Measurements from ENCODE around the gene P3H3.

DNA sequence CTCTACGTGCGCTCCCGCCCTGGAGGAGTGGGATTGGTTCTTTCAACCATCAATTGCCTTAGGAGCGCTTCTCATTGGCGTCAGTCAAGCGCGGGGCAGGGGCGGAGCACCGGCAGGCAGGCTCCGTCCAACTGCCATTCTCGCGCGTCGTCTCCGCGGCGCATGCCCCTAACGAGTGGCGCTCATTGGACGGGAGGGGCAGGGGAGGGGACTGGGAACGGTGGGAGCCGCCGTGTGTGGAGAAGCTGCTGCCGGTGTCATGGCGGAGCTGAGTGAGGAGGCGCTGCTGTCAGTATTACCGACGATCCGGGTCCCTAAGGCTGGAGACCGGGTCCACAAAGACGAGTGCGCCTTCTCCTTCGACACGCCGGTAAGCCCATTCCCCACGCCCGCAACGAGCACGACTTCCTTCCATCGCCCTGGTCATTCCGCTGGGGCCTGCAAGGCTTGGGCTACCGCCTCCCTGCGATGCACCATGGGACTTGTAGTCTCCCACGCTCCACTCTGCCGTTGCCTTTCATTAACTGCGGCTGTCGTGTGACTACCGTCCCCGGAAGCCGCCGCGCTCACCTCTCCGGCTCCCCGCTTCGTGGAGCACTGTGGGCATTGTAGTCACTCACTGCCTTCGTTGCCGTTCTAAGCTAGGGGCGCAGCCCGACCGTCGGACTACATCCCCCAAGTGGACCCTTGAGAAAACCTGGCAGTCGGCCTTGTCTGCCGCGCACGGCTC, 23.9 kb downstream of the P3H3 start, which contains the start of gene USP5:
- TF ChIP-seq, protein P1, sequence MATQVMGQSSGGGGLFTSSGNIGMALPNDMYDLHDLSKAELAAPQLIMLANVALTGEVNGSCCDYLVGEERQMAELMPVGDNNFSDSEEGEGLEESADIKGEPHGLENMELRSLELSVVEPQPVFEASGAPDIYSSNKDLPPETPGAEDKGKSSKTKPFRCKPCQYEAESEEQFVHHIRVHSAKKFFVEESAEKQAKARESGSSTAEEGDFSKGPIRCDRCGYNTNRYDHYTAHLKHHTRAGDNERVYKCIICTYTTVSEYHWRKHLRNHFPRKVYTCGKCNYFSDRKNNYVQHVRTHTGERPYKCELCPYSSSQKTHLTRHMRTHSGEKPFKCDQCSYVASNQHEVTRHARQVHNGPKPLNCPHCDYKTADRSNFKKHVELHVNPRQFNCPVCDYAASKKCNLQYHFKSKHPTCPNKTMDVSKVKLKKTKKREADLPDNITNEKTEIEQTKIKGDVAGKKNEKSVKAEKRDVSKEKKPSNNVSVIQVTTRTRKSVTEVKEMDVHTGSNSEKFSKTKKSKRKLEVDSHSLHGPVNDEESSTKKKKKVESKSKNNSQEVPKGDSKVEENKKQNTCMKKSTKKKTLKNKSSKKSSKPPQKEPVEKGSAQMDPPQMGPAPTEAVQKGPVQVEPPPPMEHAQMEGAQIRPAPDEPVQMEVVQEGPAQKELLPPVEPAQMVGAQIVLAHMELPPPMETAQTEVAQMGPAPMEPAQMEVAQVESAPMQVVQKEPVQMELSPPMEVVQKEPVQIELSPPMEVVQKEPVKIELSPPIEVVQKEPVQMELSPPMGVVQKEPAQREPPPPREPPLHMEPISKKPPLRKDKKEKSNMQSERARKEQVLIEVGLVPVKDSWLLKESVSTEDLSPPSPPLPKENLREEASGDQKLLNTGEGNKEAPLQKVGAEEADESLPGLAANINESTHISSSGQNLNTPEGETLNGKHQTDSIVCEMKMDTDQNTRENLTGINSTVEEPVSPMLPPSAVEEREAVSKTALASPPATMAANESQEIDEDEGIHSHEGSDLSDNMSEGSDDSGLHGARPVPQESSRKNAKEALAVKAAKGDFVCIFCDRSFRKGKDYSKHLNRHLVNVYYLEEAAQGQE (IDR thresholded peaks at IDR 0.05; ENCODE audit: unreplicated experiment) = no peak
- TF ChIP-seq EZH2 (IDR thresholded peaks at IDR 0.05; ENCODE audit: low read depth, unreplicated experiment) (no peak), NANOG (IDR thresholded peaks at IDR 0.05; ENCODE audit: borderline replicate concordance) (no peak), CREB1 (CRISPR knock-in tag; IDR thresholded peaks at IDR 0.05; ENCODE audit: low read depth) (peak; percentile 83), POLR2AphosphoS5 (IDR thresholded peaks at IDR 0.05; ENCODE audit: low read depth) (peak; percentile 77)
- TF ChIP-seq, protein P2, sequence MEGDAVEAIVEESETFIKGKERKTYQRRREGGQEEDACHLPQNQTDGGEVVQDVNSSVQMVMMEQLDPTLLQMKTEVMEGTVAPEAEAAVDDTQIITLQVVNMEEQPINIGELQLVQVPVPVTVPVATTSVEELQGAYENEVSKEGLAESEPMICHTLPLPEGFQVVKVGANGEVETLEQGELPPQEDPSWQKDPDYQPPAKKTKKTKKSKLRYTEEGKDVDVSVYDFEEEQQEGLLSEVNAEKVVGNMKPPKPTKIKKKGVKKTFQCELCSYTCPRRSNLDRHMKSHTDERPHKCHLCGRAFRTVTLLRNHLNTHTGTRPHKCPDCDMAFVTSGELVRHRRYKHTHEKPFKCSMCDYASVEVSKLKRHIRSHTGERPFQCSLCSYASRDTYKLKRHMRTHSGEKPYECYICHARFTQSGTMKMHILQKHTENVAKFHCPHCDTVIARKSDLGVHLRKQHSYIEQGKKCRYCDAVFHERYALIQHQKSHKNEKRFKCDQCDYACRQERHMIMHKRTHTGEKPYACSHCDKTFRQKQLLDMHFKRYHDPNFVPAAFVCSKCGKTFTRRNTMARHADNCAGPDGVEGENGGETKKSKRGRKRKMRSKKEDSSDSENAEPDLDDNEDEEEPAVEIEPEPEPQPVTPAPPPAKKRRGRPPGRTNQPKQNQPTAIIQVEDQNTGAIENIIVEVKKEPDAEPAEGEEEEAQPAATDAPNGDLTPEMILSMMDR (conservative IDR thresholded peaks at IDR 0.05; ENCODE audit: low read depth in 2 of 2) = no peak
